DND-41 (cell line): ENCODE measurements around the gene SMG6.

Source experiments
- ATAC-seq: fragments of 200-7000 bp; cut with Tn5 transposase; 3 replicates; pipeline ENCODE4 v1.9.1; 2021; ENCODE audit warnings: low read depth; ENCODE audit not compliant: insufficient read depth
- DNase-seq: peaks from one replicate; pipeline ENCODE4 v3.0.0-alpha.2; 2020
- H2AFZ ChIP-seq: 2 replicates; pipeline ENCODE4 v1.6.0; 2012; ENCODE audit warnings: low read depth, low read length
- H3K27ac ChIP-seq: 2 replicates; pipeline ENCODE4 v1.5.1; 2012; ENCODE audit warnings: low read length, inconsistent platforms
- H3K27me3 ChIP-seq: fragments of 200-600 bp; sonication (generic); 2 replicates; pipeline ENCODE4 v1.6.0; 2012; ENCODE audit warnings: low read length, mild to moderate bottlenecking, inconsistent platforms; ENCODE audit not compliant: insufficient read depth, poor library complexity
- H3K36me3 ChIP-seq: 2 replicates; pipeline ENCODE4 v1.5.1; 2012; ENCODE audit warnings: low read length, inconsistent platforms; ENCODE audit not compliant: insufficient read depth
- H3K4me1 ChIP-seq: 2 replicates; pipeline ENCODE4 v1.5.1; 2012; ENCODE audit warnings: mild to moderate bottlenecking, low read length; ENCODE audit not compliant: insufficient read depth
- H3K4me2 ChIP-seq: 2 replicates; pipeline ENCODE4 v1.6.0; 2012; ENCODE audit warnings: mild to moderate bottlenecking, moderate library complexity, low read length, inconsistent platforms; ENCODE audit not compliant: insufficient read depth
- H3K4me3 ChIP-seq, 2 experiments: fragments of 200-600 bp in 1 of 2; shearing (Covaris generic) in 1 of 2; 2 replicates each; pipeline ENCODE4 v1.5.1; 2012 to 2016; ENCODE audit warnings: inconsistent platforms in 2 of 2, low read length in 2 of 2, mild to moderate bottlenecking in 2 of 2, low read depth in 1 of 2, moderate library complexity in 1 of 2
- H3K79me2 ChIP-seq: 2 replicates; pipeline ENCODE4 v1.6.0; 2012; ENCODE audit warnings: low read length, inconsistent platforms; ENCODE audit not compliant: insufficient read depth
- H3K9ac ChIP-seq: 2 replicates; pipeline ENCODE4 v1.6.0; 2012; ENCODE audit warnings: low read depth, mild to moderate bottlenecking, inconsistent platforms, low read length, moderate library complexity
- H3K9me3 ChIP-seq: 2 replicates; pipeline ENCODE4 v1.5.1; 2012; ENCODE audit warnings: low read length, moderate library complexity, mild to moderate bottlenecking, inconsistent platforms; ENCODE audit not compliant: insufficient read depth, severe bottlenecking
- H4K20me1 ChIP-seq: 2 replicates; pipeline ENCODE4 v1.6.0; 2012; ENCODE audit warnings: low read length; ENCODE audit not compliant: insufficient read depth
- CTCF ChIP-seq: IDR thresholded peaks from 2 replicates; pipeline ENCODE4 v1.5.1; 2012; ENCODE audit warnings: borderline replicate concordance, low read length, moderate library complexity, mild to moderate bottlenecking; ENCODE audit not compliant: poor library complexity, severe bottlenecking; ENCODE audit errors: extremely low read depth
- EZH2 ChIP-seq: IDR thresholded peaks from 3 replicates; pipeline ENCODE4 v1.6.1; 2012; ENCODE audit warnings: borderline replicate concordance, low read depth, mild to moderate bottlenecking, moderate library complexity, low read length, inconsistent platforms; ENCODE audit not compliant: severe bottlenecking

Gene SMG6

GRCh38 chr17:2105663-2106062 is 197.9 kb downstream of the SMG6 start:
- TF ChIP-seq CTCF (no peak), EZH2 (no peak)
- Histone ChIP-seq H3K4me2 (no peak overlapping the region), H3K27ac (no peak overlapping the region), H4K20me1 (no peaks in the 10 kb centered on the region), H3K36me3 (peaks cover 6% of the 10 kb centered on the region; the same call in 1 of the 2 replicates), H3K4me1 (no peaks in the 10 kb centered on the region), H3K27me3 (no peaks in the 10 kb centered on the region), H3K79me2 (no peaks in the 10 kb centered on the region), H3K9ac (no peak overlapping the region), H3K4me3 (no peak overlapping the region), H2AFZ (no peak overlapping the region), H3K9me3 (no peaks in the 10 kb centered on the region)
- ATAC-seq, result no peak
- DNase-seq, result no peak

GRCh38 chr17:2102931-2103809 is 200.4 kb downstream of the SMG6 start:
- peaks cover 6% of the 10 kb centered on the region; the same call in 1 of the 2 replicates for H3K36me3 ChIP-seq
- H3K27me3 ChIP-seq, result no peaks in the 10 kb centered on the region
- no peaks in the 10 kb centered on the region for H3K9me3 ChIP-seq
- H3K4me3 ChIP-seq, result no peak overlapping the region
- no peak overlapping the region for H2AFZ ChIP-seq
- no peak overlapping the region for H3K4me2 ChIP-seq
- TF ChIP-seq EZH2 (no peak), CTCF (no peak)
- H3K4me1 ChIP-seq, result no peaks in the 10 kb centered on the region
- H3K79me2 ChIP-seq, result no peaks in the 10 kb centered on the region
- H4K20me1 ChIP-seq, result no peaks in the 10 kb centered on the region
- no peak for ATAC-seq
- H3K9ac ChIP-seq, result no peak overlapping the region
- no peak for DNase-seq
- H3K27ac ChIP-seq, result no peak overlapping the region

GRCh38 chr17:2101448-2102257 is 201.9 kb downstream of the SMG6 start:
- DNase-seq, result peak; percentile 32

More at GRCh38 chr17:2101448-2102257, 201.9 kb downstream of the SMG6 start:
- Histone ChIP-seq H3K4me3 (no peak overlapping the region), H3K4me1 (no peaks in the 10 kb centered on the region), H3K79me2 (no peaks in the 10 kb centered on the region), H4K20me1 (0 out of 2 replicates have a peak, but pooled peaks cover under 1% of the 10 kb centered on the region), H3K4me2 (no peak overlapping the region), H3K9me3 (no peaks in the 10 kb centered on the region), H3K27me3 (no peaks in the 10 kb centered on the region), H2AFZ (no peak overlapping the region), H3K36me3 (no peaks in the 10 kb centered on the region), H3K27ac (no peak overlapping the region), H3K9ac (no peak overlapping the region)
- no peak for TF ChIP-seq CTCF
- no peak for TF ChIP-seq EZH2
- ATAC-seq, result no peak; the same call in 2 of the 3 replicates
